GM12865 (cell line): ENCODE measurements around the gene AP1S3.
"Not testable (repeated sequence)": the region's sequence is repeated elsewhere in the genome, so short reads cannot be mapped to it uniquely, and the experiment has no call there.

ENCODE experiments used
- DNase-seq: peaks from one replicate; pipeline ENCODE4 v3.0.0; 2010; ENCODE audit warnings: low read depth
- H3K4me3 ChIP-seq: 2 replicates; pipeline ENCODE4 v1.5.1; 2011; ENCODE audit warnings: mild to moderate bottlenecking, low read depth, low read length, control low read depth
- CTCF ChIP-seq: IDR thresholded peaks from 2 replicates; pipeline ENCODE4 v1.5.1; 2011; ENCODE audit warnings: low read length, control low read depth, low read depth, inconsistent platforms; ENCODE audit not compliant: insufficient read depth; ENCODE audit errors: missing control alignments

AP1S3 gene

GRCh38 chr2:223797037-223797436 is 40.3 kb downstream of the AP1S3 start:
- no peak overlapping the region for H3K4me3 ChIP-seq
- no peak for TF ChIP-seq CTCF
- DNase-seq = no peak

GRCh38 chr2:223789423-223789822 is 48.0 kb downstream of the AP1S3 start:
- no peak overlapping the region for H3K4me3 ChIP-seq
- no peak for DNase-seq
- no peak for TF ChIP-seq CTCF

DNA sequence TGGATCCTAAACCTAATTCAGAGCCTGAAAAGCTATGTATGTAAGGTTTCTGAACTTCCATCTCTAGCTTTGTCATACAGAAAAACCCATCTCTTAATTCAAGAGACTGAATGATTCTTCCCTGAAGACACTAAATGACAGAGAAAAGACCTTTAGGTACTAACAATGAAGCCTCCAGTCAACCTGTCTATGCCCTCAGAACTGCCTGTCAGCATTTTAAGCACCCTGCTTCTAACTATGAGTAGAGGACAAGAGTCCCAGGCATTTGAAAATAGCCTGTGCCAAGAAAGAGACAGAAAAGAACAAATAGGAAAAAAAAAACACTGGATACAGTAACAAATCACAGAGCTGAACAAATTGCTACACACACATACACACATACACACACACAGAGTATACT is 48.6 kb downstream of the AP1S3 start:
- no peak for DNase-seq
- TF ChIP-seq CTCF = no peak
- no peak overlapping the region for H3K4me3 ChIP-seq

DNA sequence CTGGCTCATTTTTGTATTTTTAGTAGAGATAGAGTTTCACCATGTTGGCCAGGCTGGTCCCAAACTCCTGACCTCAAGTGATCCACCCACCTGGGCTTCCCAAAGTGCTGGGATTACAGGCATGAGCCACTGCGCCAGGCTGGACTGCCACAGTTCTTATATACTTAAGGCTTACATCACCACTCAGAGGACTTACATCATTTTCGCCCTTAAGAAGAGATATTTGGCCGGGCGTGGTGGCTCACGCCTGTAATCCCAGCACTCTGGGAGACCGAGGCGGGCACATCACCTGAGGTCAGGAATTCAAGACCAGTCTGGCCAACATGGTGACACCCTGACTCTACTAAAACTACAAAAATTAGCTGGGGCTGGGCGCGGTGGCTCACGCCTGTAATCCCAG is 49.3 kb downstream of the AP1S3 start:
- not testable (repeated sequence) for H3K4me3 ChIP-seq, DNase-seq

DNA sequence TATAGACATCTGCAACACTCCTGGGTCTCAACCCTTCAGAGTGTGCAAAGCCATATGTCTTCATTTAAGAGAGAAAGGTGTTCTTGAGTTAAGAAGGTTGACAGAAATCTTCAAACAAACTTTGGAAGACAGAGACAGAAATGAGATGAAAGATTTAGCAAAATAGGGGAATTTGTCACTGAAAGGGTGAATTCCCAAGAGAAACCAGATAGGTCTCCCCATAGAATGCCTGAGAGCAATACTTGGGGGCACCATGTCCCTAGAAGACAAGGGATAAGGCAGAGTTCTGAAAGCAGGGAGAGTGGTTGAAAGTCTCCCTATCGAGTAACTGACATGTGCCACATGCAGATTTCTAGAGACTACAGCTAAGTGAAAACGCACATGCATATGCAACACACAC is 50.0 kb downstream of the AP1S3 start:
- DNase-seq = no peak
- no peak overlapping the region for H3K4me3 ChIP-seq
- TF ChIP-seq CTCF = no peak

DNA sequence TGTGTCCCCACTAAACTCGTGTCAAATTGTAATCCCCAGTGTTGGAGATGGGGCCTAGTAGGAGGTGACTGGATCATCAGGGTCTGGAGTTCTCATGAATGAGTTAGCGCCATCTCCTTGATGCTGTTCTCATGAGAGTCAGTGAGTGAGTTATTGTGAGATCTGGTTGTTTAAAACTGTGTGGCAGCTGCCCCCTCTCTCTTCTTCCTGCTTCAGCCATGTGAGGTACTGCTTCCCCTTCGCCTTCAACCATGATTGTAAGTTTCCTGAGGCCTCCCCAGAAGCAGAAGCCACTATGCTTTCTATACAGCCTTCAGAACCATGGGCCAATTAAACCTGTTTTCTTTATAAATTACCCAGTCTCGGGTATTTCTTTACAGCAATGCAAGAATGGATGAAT is 50.4 kb downstream of the AP1S3 start:
- peak; percentile 21 for DNase-seq
- H3K4me3 ChIP-seq = no peak overlapping the region
- no peak for TF ChIP-seq CTCF

GRCh38 chr2:223786236-223786635 is 51.1 kb downstream of the AP1S3 start:
- no peak for DNase-seq
- H3K4me3 ChIP-seq = no peak overlapping the region

More at GRCh38 chr2:223786236-223786635, 51.1 kb downstream of the AP1S3 start:
- TF ChIP-seq CTCF = no peak
